Caki2 (cell line): ENCODE measurements around the gene TMED10. TPM values are rescaled to one million over a fixed set of nuclear protein-coding genes. Genes with fewer than 3 reads are reported as not detected.
"Not testable (repeated sequence)": the region's sequence is repeated elsewhere in the genome, so short reads cannot be mapped to it uniquely, and the experiment has no call there.

Source experiments
- DNase-seq: peaks from one replicate; pipeline ENCODE4 v3.0.0-alpha.2; 2015; ENCODE audit warnings: low read depth
- in situ Hi-C: cut with HindIII; loops from 2 replicates; pipeline ENCODE4 v1.10.0; 2016; ENCODE audit warnings: low sequenced_read_pairs, low pct_unique_long_range_greater_than_20kb, mixed read lengths
- total RNA-seq: library from RNA; depleted of rRNA; stranded (reverse); fragments of >200 nt; shearing (Covaris generic); gene quantifications from 2 replicates; pipeline ENCODE4 v1.2.3, GENCODE V29; 2014; ENCODE audit warnings: low replicate concordance

The TMED10 gene
- total RNA-seq, 1 experiment from 2014 or later, result 141 TPM

- in situ Hi-C loops, result no loop called here
Observed at GRCh38 chr14:75168586-75169335, 7.7 kb downstream of the TMED10 start.

GRCh38 chr14:75167325-75167724, 9.1 kb downstream of the TMED10 start:
- in situ Hi-C loops, result no loop called here
- no peak for DNase-seq

More at GRCh38 chr14:75168586-75169335, 7.7 kb downstream of the TMED10 start:
- DNase-seq, result no peak

- no peak for DNase-seq
- in situ Hi-C loops, result no loop called here
Observed at GRCh38 chr14:75165586-75166391, 10.6 kb downstream of the TMED10 start.

- no peak for DNase-seq
- in situ Hi-C loops, result no loop called here
Observed at GRCh38 chr14:75164809-75165208, 11.6 kb downstream of the TMED10 start.

- no peak for DNase-seq
- in situ Hi-C loops, result no loop called here
Observed at GRCh38 chr14:75163677-75164076, 12.7 kb downstream of the TMED10 start.

GRCh38 chr14:75162631-75163030, 13.8 kb downstream of the TMED10 start:
- in situ Hi-C loops, result no loop called here
- DNase-seq, result no peak

GRCh38 chr14:75158843-75159614, 17.4 kb downstream of the TMED10 start:
- DNase-seq, result no peak
- in situ Hi-C loops, result no loop called here

GRCh38 chr14:75156901-75157300, 19.5 kb downstream of the TMED10 start:
- in situ Hi-C loops, result no loop called here
- DNase-seq, result no peak

GRCh38 chr14:75156111-75156510, 20.3 kb downstream of the TMED10 start:
- in situ Hi-C loops, result no loop called here

GRCh38 chr14:75155169-75155568, 21.2 kb downstream of the TMED10 start:
- in situ Hi-C loops, result no loop called here
- no peak for DNase-seq

More at GRCh38 chr14:75156111-75156510, 20.3 kb downstream of the TMED10 start:
- no peak for DNase-seq

GRCh38 chr14:75153295-75153694, 23.1 kb downstream of the TMED10 start:
- in situ Hi-C loops, result no loop called here
- DNase-seq, result no peak

GRCh38 chr14:75151851-75152250, 24.6 kb downstream of the TMED10 start:
- no peak for DNase-seq
- in situ Hi-C loops, result no loop called here

- DNase-seq, in situ Hi-C loops: not testable (repeated sequence)
Observed at GRCh38 chr14:75150637-75151036, 25.8 kb downstream of the TMED10 start.

- in situ Hi-C loops, result no loop called here
- no peak for DNase-seq
Observed at GRCh38 chr14:75150150-75150549, 26.3 kb downstream of the TMED10 start.

GRCh38 chr14:75147423-75148071, 28.9 kb downstream of the TMED10 start:
- no peak for DNase-seq
- in situ Hi-C loops, result loop anchor here (25.0 kb wide), 1 partner anchor 415 kb away; no protein-coding TSS in a partner anchor

- DNase-seq, result no peak
- in situ Hi-C loops, result loop anchor here (25.0 kb wide), 1 partner anchor 417 kb away; no protein-coding TSS in a partner anchor
Observed at GRCh38 chr14:75144944-75145343, 31.5 kb downstream of the TMED10 start.

- no peak for DNase-seq
- in situ Hi-C loops, result loop anchor here (25.0 kb wide), 1 partner anchor 418 kb away; no protein-coding TSS in a partner anchor
Observed at GRCh38 chr14:75143761-75144527, 32.5 kb downstream of the TMED10 start.
